Mucosa of descending colon (tissue), 3 donors: ENCODE results near the gene SLC38A10. TPM values are rescaled to one million over a fixed set of nuclear protein-coding genes. Genes with fewer than 3 reads are reported as not detected.

Experiments used
- ATAC-seq: fragments of 200-7000 bp; cut with Tn5 transposase; one replicate; pipeline ENCODE4 v1.9.1; 2020; ENCODE audit warnings: mild to moderate bottlenecking, moderate library complexity
- DNase-seq, 3 donors: peaks; one replicate each; pipeline ENCODE4 v3.0.0-alpha.2; 2020
- H3K36me3 ChIP-seq: fragments of 200-600 bp; one replicate; pipeline ENCODE4 v1.8.0; 2021; ENCODE audit warnings: low read depth, mild to moderate bottlenecking
- H3K4me1 ChIP-seq: fragments of 200-600 bp; one replicate; pipeline ENCODE4 v1.8.0; 2021; ENCODE audit warnings: low read depth, mild to moderate bottlenecking
- H3K4me3 ChIP-seq: fragments of 200-600 bp; one replicate; pipeline ENCODE4 v1.8.0; 2021; ENCODE audit warnings: mild to moderate bottlenecking
- H3K9me3 ChIP-seq: fragments of 200-600 bp; one replicate; pipeline ENCODE4 v1.8.0; 2021; ENCODE audit warnings: mild to moderate bottlenecking
- CTCF ChIP-seq: fragments of 200-600 bp; IDR thresholded peaks from one replicate; pipeline ENCODE4 v1.8.0; 2022; ENCODE audit warnings: antibody characterized with exemption, mild to moderate bottlenecking
- intact Hi-C, 2 donors: fragments of 100-400 bp; cut with DNase I in 1 of 2; cut with micrococcal nuclease in 1 of 2; formaldehyde crosslinking; loops; one replicate each; pipeline versions ENCODE4 v1.11.0 to v1.11.1; 2022; cut with DNase I, micrococcal nuclease
- total RNA-seq, 3 donors: library from RNA; stranded (reverse); fragmentation: NEBNext Ultra II Directional in 2 of 3; extraction: Animal tissue kit (Norgen Biotek cat#: 25700) in 2 of 3; gene quantifications; one replicate each; pipeline versions ENCODE4 v1.2.1 to v1.2.4, GENCODE V29; 2021 to 2023
- donor health status: DM: no; HTN: no; CAD: no; lungs with moderate emphysema.
- donor health status: DM: no; HTN: no; CAD: no.
- donor health status: DM: no; HTN: yes; CAD: no.

SLC38A10 gene
- total RNA-seq, 3 donors from 2014 or later: 77.0 to 95.3 (median 94.0) TPM

- no peaks in the 10 kb centered on the region for H3K36me3 ChIP-seq
- ATAC-seq (no peak), DNase-seq (peak in 1 of 3 donors; percentile 21)
- intact Hi-C loops: no loop called here
- H3K4me1 ChIP-seq: no peaks in the 10 kb centered on the region
- no peak for TF ChIP-seq CTCF
- H3K9me3 ChIP-seq: no peaks in the 10 kb centered on the region
- no peak overlapping the region for H3K4me3 ChIP-seq
Observed at GRCh38 chr17:81260641-81261040, 34.5 kb downstream of the SLC38A10 start.

DNA sequence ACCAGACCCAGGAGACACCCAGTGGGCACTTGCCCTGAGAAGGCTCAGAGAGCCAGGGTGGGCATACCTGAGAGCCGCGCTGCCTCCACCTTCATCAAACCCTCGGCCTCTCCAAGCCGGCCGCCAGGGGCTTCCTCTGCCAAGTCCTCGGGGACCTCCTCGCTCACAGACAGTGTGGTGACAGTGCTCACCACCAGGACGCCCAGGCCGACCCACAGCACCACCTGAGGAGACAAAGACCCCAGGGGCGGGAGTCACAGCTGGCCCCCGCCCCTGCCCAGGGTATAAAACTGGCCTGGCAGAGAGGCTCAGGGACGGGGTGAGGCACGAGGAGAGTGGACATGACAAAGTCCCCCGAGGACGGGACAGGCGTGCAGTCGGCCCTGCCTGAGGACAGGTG, 34.9 kb downstream of the SLC38A10 start:
- no peak for TF ChIP-seq CTCF
- H3K36me3 ChIP-seq: no peaks in the 10 kb centered on the region
- peaks cover 4% of the 10 kb centered on the region for H3K4me1 ChIP-seq
- ATAC-seq: no peak
- intact Hi-C loops: no loop called here
- no peaks in the 10 kb centered on the region for H3K9me3 ChIP-seq
- H3K4me3 ChIP-seq: no peak overlapping the region
- DNase-seq: no peak

DNA sequence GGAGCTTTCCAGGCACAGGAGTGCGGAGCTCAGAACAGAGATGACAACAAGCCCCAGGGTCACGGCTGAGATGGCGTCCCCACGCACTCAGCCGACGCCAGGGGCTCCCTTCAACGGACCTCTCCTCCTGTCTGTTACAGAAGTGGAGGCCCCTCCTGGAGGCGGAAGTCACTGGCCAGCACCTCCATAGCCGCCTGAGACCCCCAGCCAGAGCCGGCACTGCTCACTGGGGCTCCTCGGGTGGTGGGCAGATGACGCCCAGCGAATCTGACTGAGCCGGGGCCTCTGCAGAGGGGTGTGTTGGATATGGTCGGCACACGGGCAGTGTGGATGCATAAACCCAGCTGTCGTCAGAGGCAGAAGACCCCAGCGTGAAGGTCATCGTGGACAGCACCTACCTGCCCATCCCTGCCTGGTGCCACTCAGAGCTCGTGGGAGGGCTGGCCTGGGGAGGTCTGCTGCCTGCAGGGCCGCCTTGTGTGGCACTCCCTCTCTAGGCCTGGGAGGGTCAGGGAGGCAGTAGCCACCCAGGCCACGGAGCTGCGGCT, 36.0 kb downstream of the SLC38A10 start:
- Histone ChIP-seq H3K9me3 (no peaks in the 10 kb centered on the region), H3K4me3 (no peak overlapping the region), H3K36me3 (no peaks in the 10 kb centered on the region), H3K4me1 (peaks cover 10% of the 10 kb centered on the region)
- TF ChIP-seq CTCF: no peak
- ATAC-seq: no peak
- DNase-seq: no peak
- intact Hi-C loops: loop anchor here in 1 of 2 donors (10.0 kb wide), 1 partner anchor 226 kb away; no protein-coding TSS in a partner anchor

GRCh38 chr17:81258292-81258691, 36.8 kb downstream of the SLC38A10 start:
- DNase-seq (no peak), ATAC-seq (no peak)
- TF ChIP-seq CTCF: no peak
- peaks cover 10% of the 10 kb centered on the region for H3K4me1 ChIP-seq
- no peaks in the 10 kb centered on the region for H3K36me3 ChIP-seq
- no peaks in the 10 kb centered on the region for H3K9me3 ChIP-seq
- no peak overlapping the region for H3K4me3 ChIP-seq
- intact Hi-C loops: loop anchor here in 1 of 2 donors (10.0 kb wide), 1 partner anchor 227 kb away; no protein-coding TSS in a partner anchor

GRCh38 chr17:81257533-81257932, 37.6 kb downstream of the SLC38A10 start:
- H3K36me3 ChIP-seq: no peaks in the 10 kb centered on the region
- DNase-seq: no peak
- H3K9me3 ChIP-seq: no peaks in the 10 kb centered on the region
- no peak overlapping the region for H3K4me3 ChIP-seq
- ATAC-seq: no peak
- intact Hi-C loops: loop anchor here in 1 of 2 donors (10.0 kb wide), 1 partner anchor 227 kb away; no protein-coding TSS in a partner anchor
- no peak for TF ChIP-seq CTCF
- H3K4me1 ChIP-seq: peaks cover 17% of the 10 kb centered on the region
